SK-N-MC (cell line): Measurements from ENCODE around the gene LPAR1.

ENCODE experiments used
- EZH2 ChIP-seq: fragments of 200-600 bp; sonication (generic); IDR thresholded peaks from one replicate; pipeline ENCODE4 v1.6.1; 2017; ENCODE audit warnings: antibody characterized with exemption
- POLR2AphosphoS5 ChIP-seq: IDR thresholded peaks from 2 replicates; pipeline ENCODE4 v1.6.1; 2012; ENCODE audit warnings: mild to moderate bottlenecking, low read depth, low read length, borderline replicate concordance

GRCh38 chr9:111013707-111014106, 24.6 kb downstream of the LPAR1 start:
- TF ChIP-seq POLR2AphosphoS5, result no peak
- no peak for TF ChIP-seq EZH2
